GM19324 (cell line): Measurements from ENCODE around the gene NQO1.
"Not testable (repeated sequence)": the region's sequence is repeated elsewhere in the genome, so short reads cannot be mapped to it uniquely, and the experiment has no call there.

ENCODE experiments used
- ATAC-seq: cut with Tn5 transposase; IDR thresholded peaks from one replicate; pipeline ENCODE4 v1.9.1; 2021; ENCODE audit warnings: mild to moderate bottlenecking, moderate library complexity; ENCODE audit not compliant: unreplicated experiment, low FRiP score

Gene NQO1

DNA sequence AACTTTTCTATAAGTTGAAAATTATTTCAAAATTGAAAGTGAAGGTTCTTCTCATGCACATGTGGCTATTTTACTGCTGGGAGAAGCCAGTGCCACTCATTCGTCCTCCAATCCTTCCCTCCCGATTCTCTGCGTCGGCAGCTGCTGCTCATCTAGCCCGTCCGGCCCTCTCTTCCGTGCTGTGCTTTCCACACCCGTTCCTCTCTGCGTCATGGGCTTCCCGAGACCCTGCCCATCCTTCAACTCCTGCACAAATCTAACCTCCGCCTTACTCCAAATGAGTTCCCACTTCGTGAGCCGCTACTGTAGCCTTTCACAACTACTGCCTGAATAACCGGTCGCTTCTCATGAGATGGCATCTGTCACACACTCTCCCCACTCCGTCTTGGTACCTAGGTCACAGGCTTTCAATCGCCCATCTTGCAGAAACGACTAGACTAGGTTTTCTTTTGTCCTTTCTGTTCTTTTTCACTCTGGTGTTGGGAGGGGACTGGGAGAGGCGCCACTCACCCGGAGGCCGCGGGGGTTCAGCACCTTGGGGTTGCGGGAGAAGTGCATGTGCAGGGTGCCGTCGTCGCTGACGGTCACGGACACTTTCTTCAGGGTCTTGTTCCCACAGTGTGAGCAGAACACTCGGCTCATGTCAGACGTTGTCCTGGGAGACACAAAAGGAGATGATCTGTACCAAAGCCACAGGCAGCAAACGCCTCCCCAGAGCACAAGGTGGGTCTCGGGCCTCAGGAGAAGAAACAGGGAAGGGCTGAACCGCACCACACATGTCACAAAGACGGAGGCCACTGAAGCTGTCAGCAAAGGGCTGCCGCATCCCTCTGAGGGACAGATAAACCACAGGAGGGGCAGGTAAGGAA, 18.2 kb upstream of the NQO1 start:
- ATAC-seq, result no peak

DNA sequence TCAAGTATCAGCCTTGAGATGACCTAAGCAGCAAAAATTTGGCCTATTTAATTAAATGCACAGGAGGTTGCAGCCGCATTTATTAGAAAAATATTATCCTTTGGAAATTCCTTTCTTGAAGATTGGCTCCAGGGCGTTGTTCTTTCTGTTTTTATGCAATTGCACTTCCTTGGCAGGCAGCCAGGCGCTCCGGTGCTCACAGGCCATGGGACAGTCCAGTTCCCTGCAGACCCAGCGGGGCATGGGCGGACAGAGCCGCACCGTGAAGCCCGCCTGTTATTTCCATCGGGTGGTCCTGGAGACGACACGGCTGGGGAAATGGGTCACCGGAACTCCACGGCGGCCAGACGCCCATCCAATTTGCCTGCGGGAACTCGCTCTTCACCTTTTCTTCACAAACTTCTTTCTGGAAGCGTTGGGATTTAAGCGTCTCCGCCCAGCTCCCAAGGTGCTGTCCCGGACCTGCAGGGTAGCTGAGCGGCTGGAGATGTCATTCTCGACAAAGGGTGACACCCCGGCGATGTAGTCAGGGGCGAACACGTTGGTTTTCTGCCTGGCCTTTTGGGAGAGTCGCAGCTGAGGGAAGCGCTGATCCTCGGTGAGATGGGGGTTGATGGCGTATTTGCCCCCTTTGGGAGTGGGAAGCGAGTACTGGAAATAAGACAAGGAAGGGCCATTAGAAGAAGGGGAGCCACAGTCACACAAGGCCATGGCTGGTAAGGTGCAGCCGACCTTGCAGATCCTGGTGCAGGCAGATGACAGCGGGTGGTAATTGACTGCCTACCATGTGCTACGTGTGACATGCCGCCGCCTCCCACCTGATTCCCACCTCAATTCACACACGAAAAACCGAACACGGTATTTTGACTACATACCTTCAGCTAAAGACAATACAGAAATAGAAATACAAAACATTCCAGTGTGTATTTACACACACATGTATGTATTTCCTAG, 15.9 kb upstream of the NQO1 start:
- ATAC-seq, result no peak

DNA sequence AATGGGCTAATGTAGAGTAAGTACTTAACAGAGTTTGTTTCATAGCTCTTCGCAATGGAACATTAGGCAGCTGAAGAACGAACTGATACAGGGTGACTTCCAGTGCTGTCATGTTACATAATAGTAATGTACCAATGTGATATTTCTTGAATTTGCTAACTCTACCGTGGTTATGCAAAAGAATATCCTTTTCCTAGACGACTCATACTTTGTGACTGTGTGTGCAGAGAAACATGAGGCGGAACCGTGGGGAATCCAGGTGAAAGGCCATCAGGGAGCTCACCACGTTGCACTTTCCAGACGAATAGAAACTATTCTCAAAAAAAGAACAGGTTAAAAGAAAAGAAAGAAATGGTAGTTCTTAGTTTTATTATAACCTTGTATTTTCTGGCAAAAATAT, 15.2 kb upstream of the NQO1 start:
- no peak for ATAC-seq

DNA sequence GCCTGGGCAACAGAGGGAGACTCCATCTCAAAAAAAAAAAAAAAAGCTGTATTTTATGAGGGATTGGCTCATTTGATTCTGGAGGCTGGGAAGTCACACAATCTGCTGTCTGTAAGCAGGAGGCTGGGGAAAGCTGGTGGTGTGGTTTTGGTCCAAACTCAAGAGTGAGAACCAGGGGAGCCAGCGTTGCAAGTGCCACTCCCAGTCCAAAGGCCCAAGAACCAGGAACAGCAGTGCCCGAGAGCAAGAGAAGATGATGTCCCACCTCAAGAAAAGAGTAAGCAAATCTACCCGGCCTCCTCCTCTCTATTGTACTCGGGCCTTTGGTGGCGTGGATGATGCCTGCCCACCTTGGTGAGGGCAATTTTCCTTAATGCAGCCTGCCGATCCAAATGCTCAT, 5.7 kb upstream of the NQO1 start:
- no peak for ATAC-seq

DNA sequence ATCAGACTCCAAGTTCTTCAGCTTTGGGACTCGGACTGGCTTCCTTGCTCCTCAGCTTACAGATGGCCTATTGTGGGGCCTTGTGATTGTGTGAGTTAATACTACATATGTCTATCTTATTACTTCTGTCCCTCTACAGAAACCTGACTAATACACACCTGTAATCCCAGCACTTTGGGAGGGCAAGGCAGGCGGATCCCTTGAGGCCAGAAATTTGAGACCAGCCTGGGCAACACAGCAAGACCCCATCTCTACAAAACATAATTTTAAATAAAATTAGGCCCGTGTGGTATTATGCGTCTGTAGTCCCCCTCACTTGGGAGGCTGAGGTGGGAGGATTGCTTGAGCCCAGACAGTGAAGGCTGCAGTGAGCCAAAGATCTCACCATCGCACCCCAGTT, 4.9 kb upstream of the NQO1 start:
- not testable (repeated sequence) for ATAC-seq

DNA sequence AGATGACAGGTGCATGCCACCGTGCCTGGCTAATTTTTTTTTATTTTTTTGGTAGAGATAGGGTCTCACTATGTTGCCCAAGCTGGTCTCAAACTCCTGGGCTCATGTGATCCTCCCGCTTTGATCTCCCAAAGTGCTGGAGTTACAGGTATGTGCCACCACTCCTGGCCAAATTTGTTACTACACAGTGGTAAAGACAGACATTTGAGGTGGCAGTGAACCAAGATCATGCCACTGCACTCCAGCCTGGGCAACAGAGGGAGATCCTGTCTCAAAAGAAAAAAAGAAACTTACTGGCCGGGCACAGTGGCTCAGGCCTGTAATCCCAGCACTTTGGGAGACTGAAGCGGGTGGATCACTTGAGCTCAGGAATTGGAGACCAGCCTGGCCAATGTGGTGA, 2.7 kb upstream of the NQO1 start:
- not testable (repeated sequence) for ATAC-seq

DNA sequence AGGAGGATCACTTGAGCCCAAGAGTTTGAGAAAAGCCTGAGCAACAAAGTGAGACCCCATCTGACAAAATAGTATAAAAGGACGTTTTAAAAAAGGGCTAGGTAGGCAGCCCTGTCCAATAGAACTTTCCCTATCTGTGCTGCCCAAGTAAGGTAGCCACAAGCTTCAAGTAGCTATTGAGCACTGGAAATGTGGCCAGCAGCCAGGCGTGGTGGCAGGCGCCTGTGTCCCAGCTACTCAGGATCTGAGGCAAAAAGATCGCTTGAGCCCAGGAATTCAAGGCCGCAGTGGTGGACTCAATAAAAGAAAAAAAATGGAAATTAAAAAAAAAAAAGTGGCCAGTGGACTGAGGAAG, 1.5 kb upstream of the NQO1 start:
- ATAC-seq, result no peak

DNA sequence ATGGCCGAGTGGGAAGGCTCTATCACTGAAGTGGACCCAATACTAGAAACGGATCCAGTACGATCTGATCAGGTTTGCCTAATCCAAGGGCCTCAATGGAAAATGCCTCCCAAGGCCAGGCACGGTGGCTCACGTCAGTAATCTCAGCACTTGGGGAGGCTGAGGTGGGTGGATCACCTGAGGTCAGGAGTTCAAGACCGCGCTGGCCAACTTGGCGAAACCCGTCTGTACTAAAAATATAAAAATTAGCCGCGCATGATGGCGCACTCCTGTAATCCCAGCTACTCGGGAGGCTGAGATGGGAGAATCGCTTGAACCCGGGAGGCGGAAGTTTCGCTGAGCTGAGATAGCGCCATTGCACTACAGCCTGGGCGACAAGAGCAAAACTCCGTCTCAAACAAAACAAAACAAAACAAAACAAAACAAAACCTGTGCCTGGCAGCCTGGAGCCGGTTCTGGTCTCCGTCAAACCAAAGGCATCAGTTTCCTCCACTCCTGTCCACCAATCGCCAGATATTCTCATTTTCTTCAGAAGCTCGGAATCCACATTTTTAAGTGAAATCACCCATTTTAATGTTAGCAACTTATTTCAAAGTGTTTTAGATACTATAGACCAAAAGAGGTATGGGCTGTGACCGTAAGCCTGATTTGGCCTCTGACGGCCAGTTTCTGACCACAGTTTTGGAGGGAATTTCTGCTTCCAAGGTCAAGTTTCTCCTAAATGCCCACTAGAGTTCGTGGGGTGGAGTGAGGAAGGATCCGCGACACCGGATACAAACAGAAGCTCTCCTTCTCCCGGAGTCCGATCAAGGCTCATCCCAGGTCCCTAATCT, 664 bp downstream of the NQO1 start:
- no peak for ATAC-seq

DNA sequence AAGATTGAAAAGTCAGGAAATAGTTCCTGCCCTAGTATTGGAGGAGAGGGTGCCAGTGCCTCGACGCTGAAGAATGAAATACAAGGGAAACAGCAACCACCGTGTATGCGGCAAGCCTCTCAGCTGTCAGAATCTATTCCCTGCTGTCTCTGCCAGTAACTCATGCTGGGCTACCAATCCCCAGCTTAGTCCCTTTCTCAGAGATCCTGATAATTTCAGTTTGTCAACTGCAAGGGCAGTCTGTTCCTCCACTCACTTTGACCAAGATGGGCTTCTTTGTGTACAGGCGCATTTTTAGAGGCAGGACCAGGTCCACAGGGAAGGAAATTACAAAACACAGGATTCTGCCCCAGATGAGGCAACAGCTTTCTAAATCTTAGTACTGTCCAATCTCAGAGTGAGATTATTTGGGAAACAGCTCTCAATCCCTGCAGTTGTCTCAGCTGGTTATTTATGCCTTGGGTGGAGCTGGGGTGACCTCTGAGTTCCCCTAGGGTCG, 1.3 kb downstream of the NQO1 start:
- ATAC-seq, result no peak

DNA sequence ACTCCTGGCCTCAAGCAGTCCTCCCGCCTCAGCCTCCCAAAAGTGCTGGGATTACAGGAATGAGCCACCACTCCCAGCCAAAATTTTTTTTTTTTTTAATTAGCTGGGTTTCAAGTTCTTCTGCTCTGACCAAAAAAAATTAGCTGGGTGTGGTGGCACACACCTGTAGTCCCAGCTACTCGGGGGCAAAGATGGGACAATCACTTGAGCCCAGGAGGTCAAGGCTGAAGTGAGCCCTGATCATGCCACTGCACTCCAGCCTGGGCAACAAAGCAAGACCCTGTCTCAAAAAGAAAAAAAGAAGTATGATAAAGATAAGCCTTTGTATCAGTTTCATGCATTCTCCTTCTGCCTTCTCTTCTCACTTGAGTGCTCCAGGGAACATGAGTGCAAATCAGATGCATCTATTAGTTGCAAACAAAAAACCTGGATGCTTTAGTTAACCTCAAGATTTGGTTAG, 1.9 kb downstream of the NQO1 start:
- no peak for ATAC-seq

DNA sequence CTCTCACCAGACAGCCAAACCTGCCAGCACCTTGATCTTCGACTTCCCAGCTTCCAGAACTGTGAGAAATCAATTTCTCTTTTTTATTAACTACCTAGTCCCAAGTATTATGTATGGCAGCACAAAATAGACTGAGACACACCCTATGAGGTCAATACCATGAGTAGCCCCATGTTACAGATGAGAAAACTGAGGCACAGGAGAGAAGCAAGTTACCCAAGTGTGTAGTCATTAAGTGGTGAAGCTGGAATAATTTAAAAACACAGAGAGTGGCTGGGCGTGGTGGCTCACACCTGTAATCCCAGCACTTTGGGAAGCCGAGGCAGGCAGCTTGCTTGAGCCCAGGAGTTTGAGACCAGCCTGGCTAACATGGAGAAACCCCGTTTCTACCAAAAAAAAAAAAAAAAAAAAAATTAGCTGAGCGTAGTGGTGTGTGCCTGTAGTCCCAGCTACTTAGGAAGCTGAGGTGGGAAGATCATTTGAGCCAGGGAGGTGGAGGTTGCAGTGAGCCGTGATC, 4.9 kb downstream of the NQO1 start:
- no peak for ATAC-seq

DNA sequence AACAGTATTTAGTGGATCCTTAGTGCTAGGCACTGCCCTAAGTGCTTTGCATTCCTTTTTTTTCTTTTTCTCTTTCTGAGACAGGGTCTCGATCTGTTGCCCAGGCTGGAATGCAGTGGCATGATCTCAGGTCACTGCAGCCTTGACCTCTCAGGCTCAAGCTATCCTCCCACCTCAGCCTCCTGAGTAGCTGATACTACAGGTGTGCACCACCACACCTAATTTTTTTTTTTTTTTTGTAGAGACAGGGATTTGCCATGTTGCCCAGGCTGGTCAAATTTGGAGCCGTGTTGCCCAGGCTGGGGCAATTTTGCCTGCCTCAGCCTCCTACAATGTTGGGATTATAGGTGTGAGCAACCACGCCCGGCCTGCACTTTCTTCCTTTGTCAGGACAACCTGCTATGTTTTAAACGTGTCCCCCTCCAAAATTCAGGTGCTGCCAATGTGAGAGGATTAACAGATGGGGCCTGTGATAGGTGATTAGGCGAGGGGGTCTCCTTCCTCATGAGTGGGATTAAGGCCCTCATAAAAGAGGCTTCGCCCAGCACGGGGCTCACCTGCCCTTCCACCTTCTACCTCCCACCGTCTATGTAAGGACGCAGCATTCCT, 5.4 kb downstream of the NQO1 start:
- ATAC-seq, result no peak

DNA sequence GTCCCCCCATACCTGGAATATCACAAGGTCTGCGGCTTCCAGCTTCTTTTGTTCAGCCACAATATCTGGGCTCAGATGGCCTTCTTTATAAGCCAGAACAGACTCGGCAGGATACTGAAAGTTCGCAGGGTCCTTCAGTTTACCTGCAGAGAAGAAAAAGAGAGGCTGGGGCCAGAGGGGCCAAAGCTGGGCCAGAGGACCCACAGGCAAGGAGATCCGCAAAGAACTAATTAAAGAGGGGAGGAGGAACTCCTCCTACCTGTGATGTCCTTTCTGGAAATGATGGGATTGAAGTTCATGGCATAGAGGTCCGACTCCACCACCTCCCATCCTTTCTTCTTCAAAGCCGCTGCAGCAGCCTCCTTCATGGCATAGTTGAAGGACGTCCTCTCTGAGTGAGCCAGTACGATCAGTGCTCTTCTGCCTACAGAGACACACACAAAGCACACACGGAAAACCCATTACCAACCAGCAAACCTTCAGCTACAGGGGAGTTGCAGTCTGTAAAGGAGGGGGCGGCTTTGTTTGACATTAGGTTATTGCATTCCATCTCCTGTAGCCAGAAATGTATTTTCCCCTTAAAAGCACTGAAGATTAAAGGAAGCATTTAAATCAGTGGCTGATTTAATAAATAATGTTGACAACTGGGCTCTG, 8.1 kb downstream of the NQO1 start:
- no peak for ATAC-seq

DNA sequence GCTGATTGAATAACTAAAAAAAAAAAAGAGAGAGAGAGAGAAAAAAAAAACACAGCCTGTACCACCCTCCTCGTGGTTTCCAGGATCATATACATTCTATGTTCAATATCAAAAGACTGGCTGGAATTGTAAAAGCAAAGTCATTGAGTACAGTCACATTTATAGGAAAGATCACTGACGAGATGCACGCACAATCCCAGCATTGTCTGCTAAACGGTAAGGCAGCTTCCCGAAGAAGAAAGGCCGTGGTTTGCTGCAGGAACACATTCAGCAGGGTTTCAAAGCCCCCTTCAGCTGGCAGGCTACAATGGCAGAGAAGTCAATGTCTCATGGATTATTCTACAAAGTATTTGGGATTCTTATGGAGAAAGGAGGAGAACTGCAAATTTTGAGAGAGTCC, 9.3 kb downstream of the NQO1 start:
- no peak for ATAC-seq

DNA sequence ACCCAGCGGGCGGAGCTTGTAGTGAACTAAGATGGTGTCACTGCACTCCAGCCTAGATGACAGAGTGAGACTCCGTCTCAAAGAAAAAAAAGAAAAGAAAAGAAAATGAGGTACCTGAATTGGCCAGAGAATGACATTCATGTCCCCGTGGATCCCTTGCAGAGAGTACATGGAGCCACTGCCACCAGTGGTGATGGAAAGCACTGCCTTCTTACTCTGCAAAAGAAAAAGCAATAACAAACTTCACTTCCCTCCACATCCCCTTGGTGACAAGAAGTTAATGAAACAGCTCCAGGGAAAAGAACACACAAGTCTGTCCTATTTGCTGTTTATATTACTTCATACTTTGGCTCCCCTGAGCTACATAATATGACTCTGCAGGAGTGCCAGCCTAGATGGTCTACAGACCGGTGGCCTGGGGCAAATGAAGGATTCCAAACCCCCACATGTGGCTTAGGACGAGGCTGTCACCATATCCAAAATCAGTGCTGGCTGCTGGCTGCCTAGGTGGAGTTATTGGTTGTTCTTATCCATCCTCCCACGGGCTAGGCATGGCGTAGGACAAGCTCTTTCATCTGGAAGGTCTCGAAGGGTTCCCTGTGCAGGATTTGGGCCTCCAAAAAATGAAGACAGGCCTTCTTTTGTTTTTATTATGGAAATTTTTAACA, 13.3 kb downstream of the NQO1 start:
- no peak for ATAC-seq

DNA sequence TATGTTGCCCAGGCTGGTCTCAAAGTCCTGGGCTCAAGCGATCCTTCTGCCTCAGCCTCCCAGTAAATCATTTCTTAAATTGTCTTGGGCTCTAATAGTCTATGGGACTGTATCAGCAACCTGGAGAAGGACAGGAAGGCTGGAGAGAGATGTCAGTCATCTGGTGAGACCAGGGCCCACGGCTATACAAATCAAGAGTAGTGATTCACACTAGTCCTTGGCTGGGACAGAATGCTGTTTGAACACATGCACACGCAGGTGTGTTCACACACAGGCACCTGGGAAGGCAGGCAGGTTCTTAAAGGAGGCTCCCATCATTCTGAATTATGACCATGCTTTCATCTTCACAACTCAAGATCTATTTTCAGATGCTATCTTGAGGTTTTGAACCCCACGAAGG, 14.1 kb downstream of the NQO1 start:
- no peak for ATAC-seq

DNA sequence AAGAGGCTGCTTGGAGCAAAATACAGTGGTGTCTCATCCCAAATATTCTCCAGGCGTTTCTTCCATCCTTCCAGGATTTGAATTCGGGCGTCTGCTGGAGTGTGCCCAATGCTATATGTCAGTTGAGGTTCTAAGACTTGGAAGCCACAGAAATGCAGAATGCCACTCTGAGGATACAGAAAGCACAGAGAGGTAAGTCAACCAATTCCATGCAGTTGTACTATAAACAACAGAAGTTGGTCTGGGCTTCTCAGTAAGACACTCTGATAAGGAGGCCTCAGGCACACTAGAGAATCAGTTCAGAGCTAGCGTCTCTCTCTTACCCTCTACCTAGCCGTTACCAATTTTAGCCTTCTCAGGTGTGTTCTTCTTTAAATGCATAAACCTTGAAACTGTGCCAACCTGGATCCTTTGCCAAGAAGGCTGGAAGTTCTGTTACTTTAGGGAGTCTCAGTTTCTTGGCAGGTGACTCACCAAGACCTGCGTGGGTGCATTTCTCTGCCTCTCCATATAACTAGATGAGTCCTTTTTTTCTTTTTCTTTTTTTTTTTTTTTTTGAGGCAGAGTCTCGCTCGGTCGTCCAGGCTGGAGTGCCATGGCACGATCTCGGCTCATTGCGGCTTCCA, 15.1 kb downstream of the NQO1 start:
- ATAC-seq, result no peak

DNA sequence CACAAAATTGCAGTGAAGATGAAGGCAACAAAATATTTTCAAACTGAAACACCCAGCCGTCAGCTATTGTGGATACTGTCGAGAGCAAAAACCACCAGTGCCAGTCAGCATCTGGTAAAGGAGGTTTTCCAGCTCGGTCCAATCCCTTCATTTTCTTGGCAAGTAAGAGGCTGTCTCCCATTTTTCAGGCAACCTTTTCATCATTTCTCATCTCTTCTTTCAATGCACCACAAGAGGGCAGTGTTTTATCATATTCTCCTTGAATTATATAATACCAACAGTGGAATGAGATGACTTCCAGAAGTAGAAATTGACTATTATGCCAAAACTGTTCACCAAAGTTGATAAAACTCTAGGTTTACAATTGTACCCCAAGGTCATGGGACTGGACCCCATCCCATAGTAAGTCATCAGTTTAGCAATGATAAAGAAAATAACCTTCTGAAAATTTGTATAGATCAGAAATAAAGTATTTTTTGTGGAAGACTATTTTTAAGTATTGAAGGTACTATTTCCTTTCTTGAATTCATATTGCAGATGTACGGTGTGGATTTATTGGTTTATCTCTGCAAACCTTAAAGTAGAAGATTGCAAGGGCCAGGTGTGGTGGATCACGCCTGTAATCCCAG, 16.8 kb downstream of the NQO1 start:
- no peak for ATAC-seq
